DND-41 (cell line): Measurements from ENCODE around the gene MTOR.

Source experiments
- EZH2 ChIP-seq: IDR thresholded peaks from 3 replicates; pipeline ENCODE4 v1.6.1; 2012; ENCODE audit warnings: borderline replicate concordance, low read depth, mild to moderate bottlenecking, moderate library complexity, low read length, inconsistent platforms; ENCODE audit not compliant: severe bottlenecking
- TF ChIP-seq, protein P1 (sequence below): IDR thresholded peaks from 2 replicates; pipeline ENCODE4 v1.5.1; 2012; ENCODE audit warnings: borderline replicate concordance, low read length, moderate library complexity, mild to moderate bottlenecking; ENCODE audit not compliant: poor library complexity, severe bottlenecking; ENCODE audit errors: extremely low read depth

DNA sequence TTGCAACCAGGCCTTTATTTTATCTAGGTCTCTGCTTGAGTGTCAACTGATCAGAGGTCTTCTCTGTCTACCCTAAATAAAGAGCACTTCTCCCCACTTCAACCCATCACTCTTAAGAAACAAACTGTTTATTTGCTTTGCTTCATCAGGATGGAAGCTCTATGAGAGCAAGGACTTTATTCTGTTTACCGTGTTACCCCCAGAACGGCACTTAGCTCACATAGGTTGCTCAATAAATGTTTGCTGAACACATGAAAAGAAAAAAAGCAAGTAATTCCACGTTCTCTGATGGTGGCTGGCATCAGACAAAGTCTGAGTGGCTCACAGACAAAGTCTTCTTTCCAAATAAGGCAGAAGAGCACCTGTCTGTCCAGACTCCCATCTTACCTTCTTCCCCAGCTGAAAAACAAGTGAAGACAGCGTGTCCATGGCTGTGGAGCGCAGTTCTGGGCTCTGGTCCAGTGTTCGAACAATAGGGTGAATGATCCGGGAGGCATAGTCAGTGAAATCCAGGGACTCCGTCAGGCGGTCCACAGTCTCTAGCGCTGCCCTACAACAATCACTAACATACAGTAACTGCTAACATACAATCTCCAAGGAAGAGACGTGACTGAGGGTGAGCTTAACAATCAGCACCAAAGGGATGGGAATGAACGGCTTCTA is 50.3 kb downstream of the MTOR start:
- TF ChIP-seq, protein P1, sequence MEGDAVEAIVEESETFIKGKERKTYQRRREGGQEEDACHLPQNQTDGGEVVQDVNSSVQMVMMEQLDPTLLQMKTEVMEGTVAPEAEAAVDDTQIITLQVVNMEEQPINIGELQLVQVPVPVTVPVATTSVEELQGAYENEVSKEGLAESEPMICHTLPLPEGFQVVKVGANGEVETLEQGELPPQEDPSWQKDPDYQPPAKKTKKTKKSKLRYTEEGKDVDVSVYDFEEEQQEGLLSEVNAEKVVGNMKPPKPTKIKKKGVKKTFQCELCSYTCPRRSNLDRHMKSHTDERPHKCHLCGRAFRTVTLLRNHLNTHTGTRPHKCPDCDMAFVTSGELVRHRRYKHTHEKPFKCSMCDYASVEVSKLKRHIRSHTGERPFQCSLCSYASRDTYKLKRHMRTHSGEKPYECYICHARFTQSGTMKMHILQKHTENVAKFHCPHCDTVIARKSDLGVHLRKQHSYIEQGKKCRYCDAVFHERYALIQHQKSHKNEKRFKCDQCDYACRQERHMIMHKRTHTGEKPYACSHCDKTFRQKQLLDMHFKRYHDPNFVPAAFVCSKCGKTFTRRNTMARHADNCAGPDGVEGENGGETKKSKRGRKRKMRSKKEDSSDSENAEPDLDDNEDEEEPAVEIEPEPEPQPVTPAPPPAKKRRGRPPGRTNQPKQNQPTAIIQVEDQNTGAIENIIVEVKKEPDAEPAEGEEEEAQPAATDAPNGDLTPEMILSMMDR: no peak
- TF ChIP-seq EZH2: no peak
